ENCODE results near the gene LHX2.

LHX2 gene

DNA sequence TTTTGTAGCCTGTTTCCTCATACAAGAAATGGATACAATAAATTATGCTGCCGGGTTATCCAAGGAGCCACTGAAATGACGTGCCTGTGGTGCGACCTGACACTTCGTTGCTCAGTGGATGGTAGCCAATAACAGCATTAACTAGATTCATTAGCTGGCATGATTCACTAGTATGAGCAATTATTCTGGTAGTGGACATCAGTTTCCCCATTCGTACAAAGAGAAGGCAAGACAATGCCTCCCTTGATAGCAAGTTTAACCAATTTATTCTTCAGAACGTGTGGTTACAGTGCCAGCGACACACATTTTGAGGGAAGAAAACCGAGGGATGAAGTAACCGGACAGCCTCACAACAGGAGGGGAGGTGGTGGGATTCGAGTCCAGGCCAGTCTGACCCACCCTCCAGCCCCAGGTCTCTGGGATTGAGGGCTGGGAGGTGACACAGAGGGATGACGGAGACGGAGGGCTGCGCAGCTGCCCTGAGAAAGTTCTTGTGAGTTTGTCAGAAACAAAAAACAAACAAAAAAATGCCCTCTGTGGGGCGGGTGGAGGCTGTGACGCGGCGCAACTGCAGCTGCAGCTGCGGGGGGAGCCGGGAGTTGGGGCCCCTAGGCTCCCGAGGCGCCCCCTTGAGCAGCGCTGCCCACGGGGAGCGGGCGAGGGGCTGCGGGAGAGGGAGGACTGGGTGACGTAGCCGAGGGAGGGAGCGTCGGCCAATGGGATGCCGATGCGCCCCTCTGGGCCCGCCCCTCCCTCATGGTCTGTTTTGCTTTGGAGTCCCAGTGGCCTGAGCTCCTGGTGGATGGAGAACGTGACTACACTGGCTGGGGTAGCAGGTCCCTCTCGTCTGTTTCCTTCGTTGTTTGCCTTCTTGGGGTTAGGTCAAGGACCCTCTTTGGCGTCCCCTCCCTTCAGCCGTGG lies 10.9 kb downstream of the LHX2 start:
- DNase-seq (ENCODE audit: low read depth), result no peak
- H3K4me3 ChIP-seq (ENCODE audit: low read depth, low read length), result no peak overlapping the region
- TF ChIP-seq, protein P1, sequence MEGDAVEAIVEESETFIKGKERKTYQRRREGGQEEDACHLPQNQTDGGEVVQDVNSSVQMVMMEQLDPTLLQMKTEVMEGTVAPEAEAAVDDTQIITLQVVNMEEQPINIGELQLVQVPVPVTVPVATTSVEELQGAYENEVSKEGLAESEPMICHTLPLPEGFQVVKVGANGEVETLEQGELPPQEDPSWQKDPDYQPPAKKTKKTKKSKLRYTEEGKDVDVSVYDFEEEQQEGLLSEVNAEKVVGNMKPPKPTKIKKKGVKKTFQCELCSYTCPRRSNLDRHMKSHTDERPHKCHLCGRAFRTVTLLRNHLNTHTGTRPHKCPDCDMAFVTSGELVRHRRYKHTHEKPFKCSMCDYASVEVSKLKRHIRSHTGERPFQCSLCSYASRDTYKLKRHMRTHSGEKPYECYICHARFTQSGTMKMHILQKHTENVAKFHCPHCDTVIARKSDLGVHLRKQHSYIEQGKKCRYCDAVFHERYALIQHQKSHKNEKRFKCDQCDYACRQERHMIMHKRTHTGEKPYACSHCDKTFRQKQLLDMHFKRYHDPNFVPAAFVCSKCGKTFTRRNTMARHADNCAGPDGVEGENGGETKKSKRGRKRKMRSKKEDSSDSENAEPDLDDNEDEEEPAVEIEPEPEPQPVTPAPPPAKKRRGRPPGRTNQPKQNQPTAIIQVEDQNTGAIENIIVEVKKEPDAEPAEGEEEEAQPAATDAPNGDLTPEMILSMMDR (IDR thresholded peaks at IDR 0.05; ENCODE audit: insufficient read depth, low read depth, low read length, missing control alignments), result no peak

DNA sequence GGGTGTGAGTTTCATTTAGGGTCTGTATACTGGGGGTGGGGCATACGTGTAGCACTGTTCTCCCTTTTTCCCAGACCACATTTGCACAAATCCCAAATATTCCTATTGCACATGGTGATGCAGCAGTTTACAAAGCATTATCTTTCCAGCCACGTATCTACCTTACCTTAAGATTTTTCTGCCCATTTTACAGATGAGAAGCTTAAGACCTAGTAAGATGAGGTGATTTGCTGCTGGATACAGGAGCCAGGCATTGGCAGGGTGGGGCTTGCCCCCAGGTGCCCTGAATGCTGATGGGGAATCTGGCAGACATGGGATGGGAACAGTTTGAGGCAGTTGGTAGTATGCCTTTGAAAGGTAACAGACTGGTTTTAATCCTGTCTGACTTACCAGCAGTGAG lies 12.5 kb downstream of the LHX2 start:
- TF ChIP-seq, protein P1 (IDR thresholded peaks at IDR 0.05; ENCODE audit: insufficient read depth, low read depth, low read length, missing control alignments), result no peak
- H3K4me3 ChIP-seq (ENCODE audit: low read depth, low read length), result no peak overlapping the region
- DNase-seq (ENCODE audit: low read depth), result no peak

DNA sequence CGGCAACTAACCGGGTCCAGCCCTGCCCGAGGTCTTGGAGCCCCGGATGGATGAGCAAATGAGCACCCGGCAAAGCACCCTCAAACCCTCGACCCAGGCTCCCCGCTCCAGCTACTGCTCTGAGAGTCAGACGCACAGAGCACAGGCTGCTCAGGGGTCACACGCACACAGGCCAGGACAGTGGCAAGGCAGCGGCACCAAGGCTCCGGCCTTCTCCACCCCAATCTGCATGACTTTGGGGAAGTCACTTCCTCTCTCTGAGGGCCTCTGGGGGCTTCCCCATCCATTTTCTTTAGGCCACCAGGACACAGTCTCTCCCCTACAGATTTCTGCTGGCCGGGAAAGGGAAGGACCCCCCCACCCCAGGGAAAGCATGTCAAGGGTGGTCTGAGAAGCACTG lies 18.0 kb downstream of the LHX2 start:
- DNase-seq (ENCODE audit: low read depth), result no peak
- no peak overlapping the region for H3K4me3 ChIP-seq (ENCODE audit: low read depth, low read length)
- TF ChIP-seq, protein P1 (IDR thresholded peaks at IDR 0.05; ENCODE audit: insufficient read depth, low read depth, low read length, missing control alignments), result no peak

DNA sequence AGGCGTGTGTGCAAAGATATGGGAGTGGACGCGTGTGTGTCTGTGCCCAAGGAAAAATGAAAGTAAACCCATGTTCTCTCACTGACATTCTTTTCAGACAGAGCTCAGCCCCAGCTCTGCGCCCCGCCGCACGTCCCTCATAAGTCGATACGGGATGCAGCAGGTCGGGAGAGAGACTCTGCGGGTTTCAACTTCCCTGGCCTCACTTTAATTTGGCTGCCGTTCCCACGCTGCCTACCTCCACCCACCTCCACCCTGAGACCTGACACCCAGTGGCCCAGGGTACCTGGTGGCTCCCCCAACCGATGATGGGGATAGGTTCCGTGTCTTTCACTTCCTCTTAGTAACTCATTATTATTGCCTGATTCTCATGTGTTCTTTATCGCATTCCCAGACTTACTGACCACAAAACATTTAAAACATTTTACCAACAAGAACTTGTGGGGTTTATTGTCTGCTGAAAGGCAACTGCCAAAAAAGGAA lies 19.4 kb downstream of the LHX2 start:
- TF ChIP-seq, protein P1 (IDR thresholded peaks at IDR 0.05; ENCODE audit: insufficient read depth, low read depth, low read length, missing control alignments), result no peak
- peak overlapping the region; percentile 34 for H3K4me3 ChIP-seq (ENCODE audit: low read depth, low read length)
- peak; percentile 71 for DNase-seq (ENCODE audit: low read depth)

DNA sequence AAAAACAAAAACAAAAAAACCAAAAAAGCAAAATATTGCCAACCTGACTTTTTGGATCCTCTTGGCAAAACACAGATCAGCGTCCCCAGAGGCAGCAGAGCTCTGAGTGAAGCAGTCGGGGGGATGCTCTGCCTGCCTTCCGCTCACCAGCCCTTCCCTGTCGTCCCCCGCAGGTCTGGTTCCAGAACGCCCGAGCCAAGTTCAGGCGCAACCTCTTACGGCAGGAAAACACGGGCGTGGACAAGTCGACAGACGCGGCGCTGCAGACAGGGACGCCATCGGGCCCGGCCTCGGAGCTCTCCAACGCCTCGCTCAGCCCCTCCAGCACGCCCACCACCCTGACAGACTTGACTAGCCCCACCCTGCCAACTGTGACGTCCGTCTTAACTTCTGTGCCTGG lies 20.7 kb downstream of the LHX2 start:
- TF ChIP-seq, protein P1 (IDR thresholded peaks at IDR 0.05; ENCODE audit: insufficient read depth, low read depth, low read length, missing control alignments), result no peak
- no peak overlapping the region for H3K4me3 ChIP-seq (ENCODE audit: low read depth, low read length)
- DNase-seq (ENCODE audit: low read depth), result no peak

DNA sequence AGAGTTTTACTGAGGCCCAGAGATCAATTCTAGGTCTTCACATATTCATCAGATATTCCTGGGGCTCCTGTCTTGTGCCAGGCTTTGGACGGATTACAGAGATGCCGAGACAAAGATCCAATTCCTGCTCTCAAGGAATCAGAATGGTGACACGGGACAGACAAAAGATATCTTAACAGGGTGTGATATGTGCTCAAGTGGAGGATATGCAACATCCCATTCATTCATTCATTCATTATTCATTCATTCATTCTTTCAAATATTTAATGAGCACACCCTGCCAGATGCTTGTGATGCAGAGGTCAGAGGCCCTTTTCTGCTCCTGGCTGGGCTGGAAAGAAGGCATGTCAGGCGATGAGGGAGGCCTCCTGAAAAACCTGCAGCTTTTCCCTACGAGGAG lies 21.8 kb downstream of the LHX2 start:
- no peak for DNase-seq (ENCODE audit: low read depth)
- no peak overlapping the region for H3K4me3 ChIP-seq (ENCODE audit: low read depth, low read length)
- TF ChIP-seq, protein P1 (IDR thresholded peaks at IDR 0.05; ENCODE audit: insufficient read depth, low read depth, low read length, missing control alignments), result no peak

Data from GM12865 (cell line).